Measurements from ENCODE around the gene ZNF804A.
A peak's percentile ranks its signal among the peaks of the same experiment; 100 is the strongest.

ZNF804A gene

DNA sequence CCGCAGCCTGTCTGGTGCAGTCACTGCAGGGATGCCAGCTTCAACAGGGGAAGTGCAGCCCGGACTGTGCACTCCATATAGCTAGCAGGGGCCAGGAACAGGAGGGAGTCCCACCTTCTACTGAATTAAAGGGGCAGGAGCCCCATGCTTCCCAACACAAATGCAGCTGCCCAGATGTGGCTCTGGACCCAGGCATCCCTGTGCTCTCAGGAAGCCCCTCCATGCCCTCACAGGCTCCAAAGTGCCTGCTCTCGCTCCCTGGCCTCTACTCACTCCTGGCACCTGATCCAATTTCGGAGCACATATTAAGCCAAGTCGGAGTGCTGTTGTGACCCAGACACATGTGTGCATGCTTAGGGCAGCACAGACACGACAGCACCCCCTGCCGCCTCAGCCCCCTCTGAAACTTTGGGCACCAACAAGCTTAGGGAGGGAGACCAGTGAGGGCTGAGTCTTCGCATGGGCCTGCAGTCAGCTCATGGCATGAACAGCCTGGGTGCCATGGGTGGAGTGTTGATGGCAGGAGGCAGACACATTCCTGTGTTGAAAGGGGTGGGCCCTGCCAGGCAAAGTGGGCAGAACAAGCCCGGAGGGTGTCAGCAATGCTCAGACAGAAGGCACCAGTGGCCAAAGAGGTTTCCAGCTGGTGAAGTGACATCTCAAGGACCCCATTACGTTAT is 83.5 kb downstream of the ZNF804A start:
- H3K9ac ChIP-seq (ENCODE audit: low read length), result no peak overlapping the region
- 93% methylated on average over 9 of the region's 10 CpGs for WGBS
- H3K23ac ChIP-seq (ENCODE audit: low read length in 2 of 2), result no peak overlapping the region
- no peak overlapping the region for H3K4me3 ChIP-seq (ENCODE audit: insufficient read depth in 1 of 2, low read depth in 1 of 2, low read length in 2 of 2)
- no peaks in the 10 kb centered on the region for H3K79me1 ChIP-seq (replicated peaks; ENCODE audit: low read length, poor library complexity, severe bottlenecking)
- no peak overlapping the region for H2BK5ac ChIP-seq (ENCODE audit: low read depth, low read length, poor library complexity, severe bottlenecking)
- no peak overlapping the region for H2BK120ac ChIP-seq (ENCODE audit: low read depth, low read length)
- no peak overlapping the region for H4K8ac ChIP-seq (ENCODE audit: low read length)
- H3K4me2 ChIP-seq (ENCODE audit: low read length, poor library complexity, severe bottlenecking), result no peak overlapping the region
- no peak overlapping the region for H2BK15ac ChIP-seq (ENCODE audit: low read depth, poor library complexity, severe bottlenecking)
- H3K14ac ChIP-seq (ENCODE audit: low read length in 2 of 2), result peak overlapping the region in 1 of 2 experiments; percentile 55
- H4K91ac ChIP-seq (ENCODE audit: low read length), result no peak overlapping the region
- H3K27ac ChIP-seq (ENCODE audit: low read length, poor library complexity, severe bottlenecking), result no peak overlapping the region
- no peaks in the 10 kb centered on the region for H3K27me3 ChIP-seq (ENCODE audit: control insufficient read depth in 1 of 2, insufficient read depth in 1 of 2, low read length in 2 of 2)
- no peak overlapping the region for H2AK5ac ChIP-seq (ENCODE audit: low read length, severe bottlenecking)
- no peak overlapping the region for H3K18ac ChIP-seq (ENCODE audit: low read depth in 1 of 2, low read length in 2 of 2)
- no peak overlapping the region for H2BK12ac ChIP-seq (ENCODE audit: low read length in 2 of 2)
- H3K4ac ChIP-seq (ENCODE audit: low read depth in 1 of 2, low read length in 2 of 2), result no peak overlapping the region
- no peaks in the 10 kb centered on the region for H3K9me3 ChIP-seq (ENCODE audit: control insufficient read depth, low read length)
- H2AFZ ChIP-seq (ENCODE audit: low read depth, low read length), result no peak overlapping the region
- DNase-seq, result no peak
- no peaks in the 10 kb centered on the region for H3K36me3 ChIP-seq (ENCODE audit: control insufficient read depth in 1 of 2, insufficient read depth in 2 of 2, low read depth in 1 of 2, low read length in 2 of 2)
- H3K4me1 ChIP-seq (ENCODE audit: control insufficient read depth, insufficient read depth, low read depth, low read length), result peaks cover 8% of the 10 kb centered on the region

- peak; percentile 8 for DNase-seq
- no peak overlapping the region for H4K91ac ChIP-seq (ENCODE audit: low read length)
- no peak overlapping the region for H2BK15ac ChIP-seq (ENCODE audit: low read depth, poor library complexity, severe bottlenecking)
- H3K27me3 ChIP-seq (ENCODE audit: control insufficient read depth in 1 of 2, insufficient read depth in 1 of 2, low read length in 2 of 2), result no peaks in the 10 kb centered on the region
- H4K8ac ChIP-seq (ENCODE audit: low read length), result no peak overlapping the region
- no peak overlapping the region for H3K18ac ChIP-seq (ENCODE audit: low read depth in 1 of 2, low read length in 2 of 2)
- H3K14ac ChIP-seq (ENCODE audit: low read length in 2 of 2), result no peak overlapping the region
- no peaks in the 10 kb centered on the region for H3K9me3 ChIP-seq (ENCODE audit: control insufficient read depth, low read length)
- no peak overlapping the region for H3K4me2 ChIP-seq (ENCODE audit: low read length, poor library complexity, severe bottlenecking)
- no peak overlapping the region for H2BK120ac ChIP-seq (ENCODE audit: low read depth, low read length)
- no peak overlapping the region for H2BK12ac ChIP-seq (ENCODE audit: low read length in 2 of 2)
- H3K4me1 ChIP-seq (ENCODE audit: control insufficient read depth, insufficient read depth, low read depth, low read length), result peaks cover 8% of the 10 kb centered on the region
- no peak overlapping the region for H3K9ac ChIP-seq (ENCODE audit: low read length)
- no peaks in the 10 kb centered on the region for H3K79me1 ChIP-seq (replicated peaks; ENCODE audit: low read length, poor library complexity, severe bottlenecking)
- no peaks in the 10 kb centered on the region for H3K36me3 ChIP-seq (ENCODE audit: control insufficient read depth in 1 of 2, insufficient read depth in 2 of 2, low read depth in 1 of 2, low read length in 2 of 2)
- no peak overlapping the region for H2BK5ac ChIP-seq (ENCODE audit: low read depth, low read length, poor library complexity, severe bottlenecking)
- no peak overlapping the region for H3K23ac ChIP-seq (ENCODE audit: low read length in 2 of 2)
- no peak overlapping the region for H2AK5ac ChIP-seq (ENCODE audit: low read length, severe bottlenecking)
- 81% methylated on average over 3 of the region's 3 CpGs for WGBS
- H3K27ac ChIP-seq (ENCODE audit: low read length, poor library complexity, severe bottlenecking), result no peak overlapping the region
- H3K4ac ChIP-seq (ENCODE audit: low read depth in 1 of 2, low read length in 2 of 2), result no peak overlapping the region
- no peak overlapping the region for H3K4me3 ChIP-seq (ENCODE audit: insufficient read depth in 1 of 2, low read depth in 1 of 2, low read length in 2 of 2)
- H2AFZ ChIP-seq (ENCODE audit: low read depth, low read length), result no peak overlapping the region
Measured at GRCh38 chr2:184683911-184684310, 85.6 kb downstream of the ZNF804A start.

DNA sequence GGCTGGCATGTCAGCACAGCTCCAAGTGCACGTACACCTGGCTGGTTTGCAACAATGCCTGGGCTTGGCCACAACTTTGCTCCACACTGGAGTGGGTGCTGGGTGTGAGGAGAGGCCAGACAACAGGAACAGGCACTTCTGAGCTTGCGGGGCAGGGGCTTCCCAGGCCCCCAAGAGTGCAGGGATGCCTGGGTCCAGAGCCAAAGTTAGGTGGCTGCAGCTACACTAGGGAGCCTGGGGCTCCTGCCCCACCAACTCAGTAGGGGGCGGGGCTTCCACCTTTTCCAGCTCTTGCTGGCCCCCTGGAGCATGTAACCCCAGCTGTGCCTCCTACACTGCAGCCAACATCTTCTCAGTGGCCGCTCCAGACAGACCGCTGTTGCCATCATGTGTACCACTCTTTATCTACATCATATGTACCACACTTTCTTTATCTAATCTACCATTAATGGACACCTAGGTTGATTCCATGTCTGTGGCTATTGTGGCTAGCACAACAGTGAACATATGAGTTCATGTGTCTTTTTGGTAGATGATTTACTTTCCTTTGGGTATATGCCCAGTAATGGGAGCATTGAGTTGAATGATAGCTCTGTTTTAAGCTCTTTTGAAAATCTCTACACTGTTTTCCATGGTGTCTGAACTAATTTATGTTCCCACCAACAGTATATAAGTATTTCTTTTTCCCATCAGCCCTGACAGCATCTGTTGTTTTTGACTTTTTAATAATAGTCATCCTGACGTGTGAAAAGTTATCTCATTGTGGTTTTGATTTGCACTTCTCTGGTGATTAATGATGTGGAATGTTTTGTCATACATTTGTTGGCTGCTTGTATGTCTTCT is 87.9 kb downstream of the ZNF804A start:
- Histone ChIP-seq H3K4ac (ENCODE audit: low read depth in 1 of 2, low read length in 2 of 2) (no peak overlapping the region), H2AK5ac (ENCODE audit: low read length, severe bottlenecking) (no peak overlapping the region), H3K4me3 (ENCODE audit: insufficient read depth in 1 of 2, low read depth in 1 of 2, low read length in 2 of 2) (no peak overlapping the region), H3K36me3 (ENCODE audit: control insufficient read depth in 1 of 2, insufficient read depth in 2 of 2, low read depth in 1 of 2, low read length in 2 of 2) (no peaks in the 10 kb centered on the region), H3K9me3 (ENCODE audit: control insufficient read depth, low read length) (no peaks in the 10 kb centered on the region), H3K18ac (ENCODE audit: low read depth in 1 of 2, low read length in 2 of 2) (no peak overlapping the region), H4K91ac (ENCODE audit: low read length) (no peak overlapping the region), H2BK5ac (ENCODE audit: low read depth, low read length, poor library complexity, severe bottlenecking) (no peak overlapping the region), H2BK120ac (ENCODE audit: low read depth, low read length) (no peak overlapping the region), H3K27ac (ENCODE audit: low read length, poor library complexity, severe bottlenecking) (no peak overlapping the region), H3K4me2 (ENCODE audit: low read length, poor library complexity, severe bottlenecking) (no peak overlapping the region), H2AFZ (ENCODE audit: low read depth, low read length) (no peak overlapping the region), H3K14ac (ENCODE audit: low read length in 2 of 2) (peak overlapping the region in 1 of 2 experiments; percentile 35), H3K27me3 (ENCODE audit: control insufficient read depth in 1 of 2, insufficient read depth in 1 of 2, low read length in 2 of 2) (no peaks in the 10 kb centered on the region), H4K8ac (ENCODE audit: low read length) (no peak overlapping the region), H3K4me1 (ENCODE audit: control insufficient read depth, insufficient read depth, low read depth, low read length) (peaks cover 8% of the 10 kb centered on the region), H2BK12ac (ENCODE audit: low read length in 2 of 2) (no peak overlapping the region), H2BK15ac (ENCODE audit: low read depth, poor library complexity, severe bottlenecking) (no peak overlapping the region), H3K23ac (ENCODE audit: low read length in 2 of 2) (no peak overlapping the region), H3K79me1 (replicated peaks; ENCODE audit: low read length, poor library complexity, severe bottlenecking) (no peaks in the 10 kb centered on the region), H3K9ac (ENCODE audit: low read length) (no peak overlapping the region)
- WGBS, result 90% methylated on average over 6 of the region's 6 CpGs
- peak; percentile 15 for DNase-seq

- peaks cover 8% of the 10 kb centered on the region for H3K4me1 ChIP-seq (ENCODE audit: control insufficient read depth, insufficient read depth, low read depth, low read length)
- H3K27ac ChIP-seq (ENCODE audit: low read length, poor library complexity, severe bottlenecking), result no peak overlapping the region
- peak; percentile 25 for DNase-seq
- no peak overlapping the region for H3K4ac ChIP-seq (ENCODE audit: low read depth in 1 of 2, low read length in 2 of 2)
- H2BK5ac ChIP-seq (ENCODE audit: low read depth, low read length, poor library complexity, severe bottlenecking), result no peak overlapping the region
- H2AK5ac ChIP-seq (ENCODE audit: low read length, severe bottlenecking), result no peak overlapping the region
- H2BK120ac ChIP-seq (ENCODE audit: low read depth, low read length), result no peak overlapping the region
- H3K27me3 ChIP-seq (ENCODE audit: control insufficient read depth in 1 of 2, insufficient read depth in 1 of 2, low read length in 2 of 2), result no peaks in the 10 kb centered on the region
- no peak overlapping the region for H2AFZ ChIP-seq (ENCODE audit: low read depth, low read length)
- H3K14ac ChIP-seq (ENCODE audit: low read length in 2 of 2), result no peak overlapping the region
- no peak overlapping the region for H3K23ac ChIP-seq (ENCODE audit: low read length in 2 of 2)
- H3K9ac ChIP-seq (ENCODE audit: low read length), result no peak overlapping the region
- no peaks in the 10 kb centered on the region for H3K9me3 ChIP-seq (ENCODE audit: control insufficient read depth, low read length)
- no peak overlapping the region for H2BK15ac ChIP-seq (ENCODE audit: low read depth, poor library complexity, severe bottlenecking)
- WGBS, result no CpG with 5 or more reads among the region's 1 CpG
- H2BK12ac ChIP-seq (ENCODE audit: low read length in 2 of 2), result no peak overlapping the region
- no peaks in the 10 kb centered on the region for H3K36me3 ChIP-seq (ENCODE audit: control insufficient read depth in 1 of 2, insufficient read depth in 2 of 2, low read depth in 1 of 2, low read length in 2 of 2)
- H4K91ac ChIP-seq (ENCODE audit: low read length), result no peak overlapping the region
- H3K4me3 ChIP-seq (ENCODE audit: insufficient read depth in 1 of 2, low read depth in 1 of 2, low read length in 2 of 2), result no peak overlapping the region
- H3K18ac ChIP-seq (ENCODE audit: low read depth in 1 of 2, low read length in 2 of 2), result no peak overlapping the region
- H4K8ac ChIP-seq (ENCODE audit: low read length), result no peak overlapping the region
- H3K79me1 ChIP-seq (replicated peaks; ENCODE audit: low read length, poor library complexity, severe bottlenecking), result no peaks in the 10 kb centered on the region
- H3K4me2 ChIP-seq (ENCODE audit: low read length, poor library complexity, severe bottlenecking), result no peak overlapping the region
Measured at GRCh38 chr2:184689638-184690037, 91.3 kb downstream of the ZNF804A start.

All from mesenchymal stem cell (in vitro differentiated cells and primary cell).